ENCODE measurements around the gene PLOD2. TPM values are rescaled to one million over a fixed set of nuclear protein-coding genes. Genes with fewer than 3 reads are reported as not detected.
"Not testable (repeated sequence)": the region's sequence is repeated elsewhere in the genome, so short reads cannot be mapped to it uniquely, and the experiment has no call there.

The PLOD2 gene
- total RNA-seq, 2 experiments from 2014 or later: not detected

DNA sequence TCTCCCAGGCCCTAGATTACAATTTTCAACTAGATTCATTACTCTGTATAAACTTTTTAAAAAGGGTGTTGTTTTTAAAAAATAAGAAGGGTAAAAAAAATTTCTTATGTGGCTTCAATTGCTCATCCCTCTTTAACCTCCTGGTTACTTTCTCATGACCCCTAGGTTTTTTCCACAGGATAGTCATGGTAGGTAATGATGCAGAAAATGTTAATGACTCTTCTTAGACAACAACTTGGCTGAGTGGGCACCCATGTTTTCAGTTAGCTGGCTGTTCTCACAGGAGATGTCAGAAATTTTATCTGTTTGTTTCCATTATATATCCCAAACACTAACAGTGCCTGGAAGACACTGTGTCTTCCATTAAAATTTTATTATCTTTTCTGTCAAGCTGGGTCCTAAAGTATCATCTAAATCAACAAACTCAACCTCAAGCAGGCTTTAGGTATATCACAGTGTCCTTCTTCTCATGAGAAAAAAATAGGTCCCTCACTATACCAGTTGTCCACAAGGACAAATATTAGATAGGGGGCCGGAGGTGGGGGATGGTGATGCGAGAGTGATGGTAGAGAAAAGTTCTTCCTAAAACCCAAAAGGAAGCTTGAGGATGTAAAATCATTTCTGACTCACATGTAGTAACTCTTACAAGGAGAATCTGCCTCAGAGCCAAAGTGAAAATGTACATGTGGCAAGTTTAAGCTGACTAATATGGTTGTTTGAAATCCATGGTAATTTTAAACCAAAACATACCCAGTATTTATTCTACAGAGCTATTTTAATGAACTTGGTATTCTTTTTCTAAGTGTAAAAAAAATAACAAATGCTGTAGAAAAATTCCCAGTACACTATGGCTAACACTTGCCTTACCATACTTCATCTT, 43.3 kb downstream of the PLOD2 start:
- H3K27me3 Mint-ChIP-seq: no peaks in the 10 kb centered on the region
- H3K4me1 Mint-ChIP-seq (ENCODE audit: low read depth): no peaks in the 10 kb centered on the region
- ChIA-PET POLR2A (no interaction called here), CTCF (no interaction called here)
- DNase-seq (no peak), ATAC-seq (ENCODE audit: poor library complexity) (no peak)
- intact Hi-C loops (cut with DNase I, micrococcal nuclease): no loop called here
- Histone ChIP-seq H3K27me3 (ENCODE audit: control insufficient read depth in 1 of 2, insufficient read depth in 2 of 2, low read length in 2 of 2) (no peaks in the 10 kb centered on the region), H3K4me1 (ENCODE audit: insufficient read depth, low read length) (no peaks in the 10 kb centered on the region), H3K9me3 (ENCODE audit: control insufficient read depth in 1 of 2, insufficient read depth in 1 of 2, low read length in 2 of 2) (peaks cover 0 to 5% of the 10 kb centered on the region in 2 experiments), H3K36me3 (ENCODE audit: insufficient read depth, low read length) (no peaks in the 10 kb centered on the region), H3K27ac (ENCODE audit: low read depth in 1 of 2, low read length in 2 of 2) (no peak overlapping the region), H3K4me3 (ENCODE audit: low read length) (no peak overlapping the region)
- TF ChIP-seq, protein P1, sequence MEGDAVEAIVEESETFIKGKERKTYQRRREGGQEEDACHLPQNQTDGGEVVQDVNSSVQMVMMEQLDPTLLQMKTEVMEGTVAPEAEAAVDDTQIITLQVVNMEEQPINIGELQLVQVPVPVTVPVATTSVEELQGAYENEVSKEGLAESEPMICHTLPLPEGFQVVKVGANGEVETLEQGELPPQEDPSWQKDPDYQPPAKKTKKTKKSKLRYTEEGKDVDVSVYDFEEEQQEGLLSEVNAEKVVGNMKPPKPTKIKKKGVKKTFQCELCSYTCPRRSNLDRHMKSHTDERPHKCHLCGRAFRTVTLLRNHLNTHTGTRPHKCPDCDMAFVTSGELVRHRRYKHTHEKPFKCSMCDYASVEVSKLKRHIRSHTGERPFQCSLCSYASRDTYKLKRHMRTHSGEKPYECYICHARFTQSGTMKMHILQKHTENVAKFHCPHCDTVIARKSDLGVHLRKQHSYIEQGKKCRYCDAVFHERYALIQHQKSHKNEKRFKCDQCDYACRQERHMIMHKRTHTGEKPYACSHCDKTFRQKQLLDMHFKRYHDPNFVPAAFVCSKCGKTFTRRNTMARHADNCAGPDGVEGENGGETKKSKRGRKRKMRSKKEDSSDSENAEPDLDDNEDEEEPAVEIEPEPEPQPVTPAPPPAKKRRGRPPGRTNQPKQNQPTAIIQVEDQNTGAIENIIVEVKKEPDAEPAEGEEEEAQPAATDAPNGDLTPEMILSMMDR (IDR thresholded peaks at IDR 0.05): no peak
- H3K9me3 Mint-ChIP-seq: peaks cover 12% of the 10 kb centered on the region
- no peak overlapping the region for H3K4me3 Mint-ChIP-seq
- H3K36me3 Mint-ChIP-seq (ENCODE audit: low read depth): peaks cover 5% of the 10 kb centered on the region
- no peak overlapping the region for H3K27ac Mint-ChIP-seq

DNA sequence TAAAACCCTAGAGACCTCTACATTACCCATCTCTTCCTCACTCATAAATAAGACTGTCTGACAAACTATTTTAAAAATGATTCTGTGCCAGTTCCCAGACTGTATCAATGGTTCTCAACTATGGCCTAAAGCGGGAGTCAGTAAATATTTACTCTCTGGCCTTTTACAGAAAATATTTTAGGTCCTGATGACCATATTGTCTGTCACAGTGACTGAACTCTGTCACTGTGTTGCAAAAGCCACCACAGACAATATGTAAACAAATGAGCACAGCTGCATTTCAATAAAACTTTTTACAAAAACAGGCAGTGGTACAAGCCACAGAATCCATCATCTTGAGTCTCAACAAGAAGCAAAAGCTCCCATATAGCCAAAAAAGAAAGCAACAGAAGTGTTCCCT, 45.4 kb downstream of the PLOD2 start:
- no peak overlapping the region for H3K27ac Mint-ChIP-seq

DNA sequence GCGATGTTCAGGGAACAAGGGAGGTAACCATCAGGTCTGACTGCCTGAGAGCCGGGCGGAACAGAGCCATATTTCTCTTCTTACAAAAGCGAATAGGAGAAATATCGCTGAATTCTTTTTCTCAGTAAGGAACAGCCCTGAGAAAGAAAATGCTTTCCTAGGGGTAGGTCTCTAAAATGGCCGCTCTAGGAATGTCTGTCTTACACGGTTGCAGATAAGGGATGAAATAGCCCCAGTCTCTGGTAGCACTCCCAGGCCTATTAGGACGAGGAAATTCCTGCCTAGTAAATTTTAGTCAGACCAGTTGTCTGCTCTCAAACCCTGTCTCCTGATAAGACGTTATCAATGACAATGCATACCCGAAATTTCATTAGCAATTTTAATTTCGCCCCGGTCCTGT, 47.2 kb downstream of the PLOD2 start:
- H3K4me3 Mint-ChIP-seq; H3K27me3 Mint-ChIP-seq; intact Hi-C loops (cut with DNase I, micrococcal nuclease); ATAC-seq (ENCODE audit: poor library complexity); H3K36me3 Mint-ChIP-seq (ENCODE audit: low read depth); H3K4me1 ChIP-seq (ENCODE audit: insufficient read depth, low read length); H3K9me3 ChIP-seq (ENCODE audit: control insufficient read depth in 1 of 2, insufficient read depth in 1 of 2, low read length in 2 of 2); H3K4me1 Mint-ChIP-seq (ENCODE audit: low read depth); POLR2A ChIA-PET; H3K27ac ChIP-seq (ENCODE audit: low read depth in 1 of 2, low read length in 2 of 2); H3K4me3 ChIP-seq (ENCODE audit: low read length); H3K27me3 ChIP-seq (ENCODE audit: control insufficient read depth in 1 of 2, insufficient read depth in 2 of 2, low read length in 2 of 2); CTCF ChIA-PET; H3K36me3 ChIP-seq (ENCODE audit: insufficient read depth, low read length); H3K27ac Mint-ChIP-seq; DNase-seq: not testable (repeated sequence)
- peaks cover 12% of the 10 kb centered on the region for H3K9me3 Mint-ChIP-seq

More for the DNA sequence above, 45.4 kb downstream of the PLOD2 start:
- Histone ChIP-seq H3K4me1 (ENCODE audit: insufficient read depth, low read length) (no peaks in the 10 kb centered on the region), H3K9me3 (ENCODE audit: control insufficient read depth in 1 of 2, insufficient read depth in 1 of 2, low read length in 2 of 2) (peaks cover 0 to 5% of the 10 kb centered on the region in 2 experiments), H3K27me3 (ENCODE audit: control insufficient read depth in 1 of 2, insufficient read depth in 2 of 2, low read length in 2 of 2) (no peaks in the 10 kb centered on the region), H3K4me3 (ENCODE audit: low read length) (no peak overlapping the region), H3K27ac (ENCODE audit: low read depth in 1 of 2, low read length in 2 of 2) (no peak overlapping the region), H3K36me3 (ENCODE audit: insufficient read depth, low read length) (no peaks in the 10 kb centered on the region)
- Mint-ChIP-seq H3K36me3 (ENCODE audit: low read depth) (peaks cover 5% of the 10 kb centered on the region), H3K4me3 (no peak overlapping the region), H3K9me3 (peaks cover 12% of the 10 kb centered on the region), H3K27me3 (no peaks in the 10 kb centered on the region), H3K4me1 (ENCODE audit: low read depth) (no peaks in the 10 kb centered on the region)
- POLR2A ChIA-PET: no interaction called here
- DNase-seq (no peak), ATAC-seq (ENCODE audit: poor library complexity) (no peak)
- TF ChIP-seq, protein P1 (IDR thresholded peaks at IDR 0.05): no peak
- intact Hi-C loops (cut with DNase I, micrococcal nuclease): no loop called here
- CTCF ChIA-PET: interaction anchor here (0.9 kb wide), 1 partner anchor 11 kb away, joined by 3 read pairs; no protein-coding TSS in a partner anchor
